Duodenal mucosa (tissue), 2 donors: ENCODE measurements around the gene ATP8B3.

Experiments used
- H3K27ac ChIP-seq: one replicate; pipeline ENCODE4 v1.7.0; 2013; ENCODE audit warnings: low read depth, low read length
- H3K27me3 ChIP-seq, 2 donors: one replicate each; pipeline ENCODE4 v1.7.0; 2013; ENCODE audit warnings: low read length in 2 of 2, control low read depth in 1 of 2; ENCODE audit not compliant: insufficient read depth in 2 of 2, control insufficient read depth in 1 of 2
- H3K36me3 ChIP-seq, 2 donors: one replicate each; pipeline ENCODE4 v1.7.0; 2013; ENCODE audit warnings: low read length in 2 of 2, control low read depth in 1 of 2; ENCODE audit not compliant: insufficient read depth in 2 of 2, control insufficient read depth in 1 of 2
- H3K4me1 ChIP-seq, 2 donors: one replicate each; pipeline ENCODE4 v1.7.0; 2013; ENCODE audit warnings: low read length in 2 of 2, control low read depth in 1 of 2; ENCODE audit not compliant: insufficient read depth in 2 of 2, control insufficient read depth in 1 of 2
- H3K4me3 ChIP-seq, 2 donors: one replicate each; pipeline ENCODE4 v1.7.0; 2013; ENCODE audit warnings: low read length in 2 of 2, low read depth in 1 of 2
- H3K9ac ChIP-seq, 2 donors: one replicate each; pipeline ENCODE4 v1.7.0; 2013; ENCODE audit warnings: low read length in 2 of 2, low read depth in 1 of 2
- H3K9me3 ChIP-seq, 2 donors: one replicate each; pipeline ENCODE4 v1.7.0; 2013; ENCODE audit warnings: low read length in 2 of 2, control low read depth in 1 of 2; ENCODE audit not compliant: control insufficient read depth in 1 of 2

The ATP8B3 gene

DNA sequence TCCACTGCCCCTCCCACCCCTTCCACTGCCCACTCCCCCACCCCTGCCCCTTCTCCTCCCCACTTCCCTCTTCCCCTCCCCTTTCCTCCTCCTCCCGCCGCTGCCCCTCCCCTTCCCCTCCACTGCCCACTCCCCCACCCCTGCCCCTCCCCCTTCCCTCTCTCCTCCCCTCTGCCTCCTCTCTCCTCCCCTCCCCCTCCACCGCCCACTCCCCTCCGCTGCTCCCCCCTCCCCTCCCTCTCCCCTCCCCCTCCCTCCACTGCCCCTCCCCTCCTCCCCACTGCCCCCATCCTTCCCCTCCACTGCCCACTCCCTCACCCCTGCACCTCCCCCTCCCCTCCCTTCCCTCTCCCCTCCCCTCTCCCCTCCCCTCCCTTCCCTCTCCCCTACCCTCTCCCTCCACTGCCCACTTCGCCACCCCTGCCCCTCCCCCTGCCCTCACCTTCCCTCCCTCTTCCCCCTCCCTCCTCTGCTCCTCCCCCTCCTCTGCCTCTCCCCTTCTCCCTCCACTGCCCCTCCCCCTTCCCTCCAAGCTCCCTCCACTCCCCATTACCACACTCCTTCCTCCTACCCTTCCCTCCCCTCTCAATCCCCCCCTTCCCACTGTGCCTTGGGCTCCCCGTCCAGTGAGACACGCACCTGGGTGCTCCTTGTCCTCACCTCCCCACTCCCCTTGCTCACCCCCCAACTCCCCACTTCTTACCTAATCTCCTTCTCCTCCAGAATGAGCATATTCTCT, 21.9 kb downstream of the ATP8B3 start:
- no peak overlapping the region for H3K9ac ChIP-seq
- H3K27ac ChIP-seq: no peak overlapping the region
- no peaks in the 10 kb centered on the region for H3K36me3 ChIP-seq
- H3K27me3 ChIP-seq: peaks cover 3 to 8% of the 10 kb centered on the region in 2 donors
- H3K9me3 ChIP-seq: no peaks in the 10 kb centered on the region
- no peak overlapping the region for H3K4me3 ChIP-seq
- peaks cover 0 to 4% of the 10 kb centered on the region in 2 donors for H3K4me1 ChIP-seq

DNA sequence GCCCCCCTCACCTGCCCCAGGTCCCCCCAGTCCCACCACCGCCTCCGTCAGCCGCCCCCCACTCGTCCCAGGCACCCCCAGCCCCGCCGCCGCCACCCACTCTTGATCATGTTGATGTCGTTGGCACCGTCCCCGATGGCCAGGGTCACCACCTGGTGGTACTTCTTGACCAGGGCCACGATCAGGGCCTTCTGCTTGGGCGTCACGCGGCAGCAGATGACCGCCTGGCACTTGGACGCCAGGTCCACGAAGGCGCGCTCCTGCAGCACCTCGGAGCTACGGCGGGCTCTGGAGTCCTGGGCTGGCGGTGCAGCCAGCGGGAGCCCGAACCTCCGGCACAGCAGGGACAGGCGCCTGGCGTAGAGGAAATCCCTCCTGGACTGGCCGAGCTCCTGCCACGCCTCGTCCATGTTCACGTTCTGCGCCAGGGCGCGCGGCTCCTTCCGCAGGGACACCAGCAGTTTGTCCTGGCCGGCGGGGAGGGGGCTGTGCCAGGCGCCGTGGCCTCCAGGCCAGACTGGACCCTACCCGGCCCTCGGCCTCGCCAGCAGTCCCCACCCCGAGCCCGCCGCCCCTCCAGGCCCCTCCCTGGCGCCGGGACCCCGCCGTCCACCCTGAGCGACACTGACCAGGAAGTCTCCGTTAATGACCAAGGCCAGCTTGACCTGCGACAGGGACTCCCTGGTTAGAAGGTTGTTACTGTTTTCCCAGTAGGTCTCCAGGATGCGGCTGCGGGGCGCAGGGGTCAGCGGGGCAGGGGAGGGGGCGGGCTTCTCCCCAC, 22.6 kb downstream of the ATP8B3 start:
- Histone ChIP-seq H3K4me3 (no peak overlapping the region), H3K9me3 (no peaks in the 10 kb centered on the region), H3K27ac (no peak overlapping the region), H3K27me3 (peaks cover 3 to 7% of the 10 kb centered on the region in 2 donors), H3K36me3 (no peaks in the 10 kb centered on the region), H3K9ac (no peak overlapping the region), H3K4me1 (peaks cover 0 to 4% of the 10 kb centered on the region in 2 donors)

DNA sequence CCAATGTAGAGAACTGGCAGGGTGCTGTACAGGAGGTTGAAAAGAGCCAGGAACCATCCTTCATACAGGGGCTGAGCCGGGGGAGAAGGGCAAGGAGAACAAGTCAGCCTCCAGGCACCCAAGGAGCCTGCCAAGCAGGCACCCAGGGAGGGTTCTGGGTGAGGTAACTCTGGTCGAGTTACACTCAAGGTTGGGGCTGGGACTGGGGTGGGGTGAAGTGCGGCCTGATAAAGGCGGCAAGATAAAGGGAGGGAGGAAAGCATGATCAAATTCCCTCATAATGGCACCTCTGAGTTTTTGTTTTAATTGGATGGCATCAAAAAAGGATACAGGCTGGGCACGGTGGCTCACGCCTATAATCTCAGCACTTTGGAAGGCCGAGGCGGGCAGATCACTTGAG, 25.0 kb downstream of the ATP8B3 start:
- no peak overlapping the region for H3K4me3 ChIP-seq
- H3K4me1 ChIP-seq: peaks cover 0 to 4% of the 10 kb centered on the region in 2 donors
- no peaks in the 10 kb centered on the region for H3K9me3 ChIP-seq
- H3K9ac ChIP-seq: no peak overlapping the region
- peaks cover 9 to 11% of the 10 kb centered on the region in 2 donors for H3K27me3 ChIP-seq
- no peak overlapping the region for H3K27ac ChIP-seq
- H3K36me3 ChIP-seq: no peaks in the 10 kb centered on the region

GRCh38 chr19:1786668-1787067, 25.4 kb downstream of the ATP8B3 start:
- Histone ChIP-seq H3K9ac (no peak overlapping the region), H3K27ac (no peak overlapping the region), H3K9me3 (peaks cover 2 to 3% of the 10 kb centered on the region in 2 donors), H3K27me3 (peaks cover 9 to 11% of the 10 kb centered on the region in 2 donors), H3K4me1 (peaks cover 0 to 4% of the 10 kb centered on the region in 2 donors), H3K36me3 (no peaks in the 10 kb centered on the region), H3K4me3 (no peak overlapping the region)

DNA sequence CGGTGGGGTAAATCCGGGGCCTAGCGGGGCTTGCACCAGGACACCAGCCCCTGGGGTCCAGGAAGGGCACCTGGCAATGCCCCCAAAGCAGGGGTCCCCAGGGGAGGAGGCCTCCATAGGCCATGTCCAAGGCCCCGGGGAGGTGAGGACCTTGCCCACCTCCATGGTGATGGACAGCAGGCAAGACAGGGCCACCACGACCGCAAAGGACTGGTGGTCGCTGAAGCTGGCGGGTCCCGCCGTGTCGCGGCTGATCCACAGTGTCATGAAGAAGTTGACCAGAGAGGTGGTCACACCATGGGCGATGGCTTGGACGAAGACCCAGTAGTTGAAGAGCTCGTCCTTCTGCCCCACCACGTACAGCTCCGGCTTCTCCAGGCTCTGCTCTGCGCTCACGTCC, 26.8 kb downstream of the ATP8B3 start:
- no peak overlapping the region for H3K4me3 ChIP-seq
- H3K36me3 ChIP-seq: no peaks in the 10 kb centered on the region
- no peak overlapping the region for H3K9ac ChIP-seq
- H3K27ac ChIP-seq: no peak overlapping the region
- peaks cover 4 to 5% of the 10 kb centered on the region in 2 donors for H3K9me3 ChIP-seq
- H3K4me1 ChIP-seq: peaks cover 0 to 4% of the 10 kb centered on the region in 2 donors
- H3K27me3 ChIP-seq: peaks cover 16 to 19% of the 10 kb centered on the region in 2 donors

DNA sequence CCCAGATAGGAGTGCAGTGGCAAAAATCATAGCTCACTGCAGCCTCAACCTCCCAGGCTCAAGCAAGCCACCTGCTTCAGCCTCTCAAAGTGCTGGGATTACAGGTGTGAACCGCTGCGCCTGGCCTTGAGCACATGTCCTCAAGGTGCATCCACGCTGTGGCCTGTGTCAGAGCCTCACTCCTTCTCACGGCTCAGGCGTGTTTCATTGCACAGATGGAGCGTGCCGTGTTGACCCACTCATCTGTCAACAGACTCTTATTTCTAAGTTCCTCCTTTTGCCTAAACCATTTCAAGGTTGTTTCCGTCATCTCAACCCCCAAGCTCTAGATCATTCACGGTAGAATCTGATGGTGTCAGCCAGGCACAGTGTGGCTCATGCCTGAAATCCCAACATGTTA, 28.2 kb downstream of the ATP8B3 start:
- Histone ChIP-seq H3K4me3 (no peak overlapping the region), H3K9me3 (peaks cover 4 to 5% of the 10 kb centered on the region in 2 donors), H3K9ac (no peak overlapping the region), H3K27ac (no peak overlapping the region), H3K27me3 (peaks cover 17 to 29% of the 10 kb centered on the region in 2 donors), H3K36me3 (no peaks in the 10 kb centered on the region), H3K4me1 (peaks cover 0 to 4% of the 10 kb centered on the region in 2 donors)

DNA sequence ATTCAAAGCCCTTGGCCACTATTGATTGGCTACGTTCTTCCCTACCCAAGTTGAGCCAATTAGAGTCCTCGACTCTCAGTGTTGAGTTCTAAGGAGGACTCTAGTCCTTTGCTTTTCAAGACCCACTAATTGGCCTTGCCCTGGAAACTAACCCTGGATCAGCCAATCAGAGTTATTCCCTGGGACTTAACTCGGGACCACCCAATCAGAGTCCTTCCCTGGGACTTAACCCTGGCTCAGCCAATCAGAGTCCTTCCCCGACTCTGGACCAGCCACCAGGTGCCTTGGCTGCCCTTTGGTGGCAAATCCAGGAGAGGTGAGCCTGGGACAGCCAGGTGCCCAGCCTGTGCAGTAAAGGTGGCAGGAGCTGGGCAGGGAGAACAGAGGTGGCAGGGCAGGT, 28.7 kb downstream of the ATP8B3 start:
- H3K27me3 ChIP-seq: peaks cover 23 to 28% of the 10 kb centered on the region in 2 donors
- H3K27ac ChIP-seq: no peak overlapping the region

DNA sequence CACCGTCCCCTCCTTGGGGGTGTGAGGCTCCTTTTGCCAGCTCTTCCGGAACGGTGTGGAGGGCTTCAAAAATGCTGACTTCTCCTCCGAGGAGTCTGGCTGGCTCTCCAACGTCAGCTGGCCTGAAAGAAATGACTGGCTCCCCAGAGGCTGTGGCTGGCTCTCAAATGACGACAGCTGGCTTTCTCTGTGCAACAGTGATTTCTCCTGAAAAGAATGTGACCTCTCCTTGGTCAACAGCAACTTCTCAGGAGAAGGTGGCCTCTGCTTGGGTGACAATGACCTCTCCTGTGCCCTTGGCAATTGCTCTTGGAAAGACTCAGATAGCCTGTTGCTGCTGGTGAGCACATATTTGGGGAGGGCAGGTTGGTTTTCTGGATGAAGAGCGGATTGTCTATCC, 29.6 kb downstream of the ATP8B3 start:
- Histone ChIP-seq H3K4me1 (peaks cover 0 to 4% of the 10 kb centered on the region in 2 donors), H3K4me3 (no peak overlapping the region), H3K9me3 (peaks cover 4 to 5% of the 10 kb centered on the region in 2 donors), H3K9ac (no peak overlapping the region), H3K36me3 (no peaks in the 10 kb centered on the region), H3K27me3 (peaks cover 26 to 32% of the 10 kb centered on the region in 2 donors), H3K27ac (no peak overlapping the region)

More for the DNA sequence above, 28.7 kb downstream of the ATP8B3 start:
- Histone ChIP-seq H3K4me1 (peaks cover 0 to 4% of the 10 kb centered on the region in 2 donors), H3K9me3 (peaks cover 4 to 5% of the 10 kb centered on the region in 2 donors), H3K9ac (no peak overlapping the region), H3K36me3 (no peaks in the 10 kb centered on the region), H3K4me3 (no peak overlapping the region)

DNA sequence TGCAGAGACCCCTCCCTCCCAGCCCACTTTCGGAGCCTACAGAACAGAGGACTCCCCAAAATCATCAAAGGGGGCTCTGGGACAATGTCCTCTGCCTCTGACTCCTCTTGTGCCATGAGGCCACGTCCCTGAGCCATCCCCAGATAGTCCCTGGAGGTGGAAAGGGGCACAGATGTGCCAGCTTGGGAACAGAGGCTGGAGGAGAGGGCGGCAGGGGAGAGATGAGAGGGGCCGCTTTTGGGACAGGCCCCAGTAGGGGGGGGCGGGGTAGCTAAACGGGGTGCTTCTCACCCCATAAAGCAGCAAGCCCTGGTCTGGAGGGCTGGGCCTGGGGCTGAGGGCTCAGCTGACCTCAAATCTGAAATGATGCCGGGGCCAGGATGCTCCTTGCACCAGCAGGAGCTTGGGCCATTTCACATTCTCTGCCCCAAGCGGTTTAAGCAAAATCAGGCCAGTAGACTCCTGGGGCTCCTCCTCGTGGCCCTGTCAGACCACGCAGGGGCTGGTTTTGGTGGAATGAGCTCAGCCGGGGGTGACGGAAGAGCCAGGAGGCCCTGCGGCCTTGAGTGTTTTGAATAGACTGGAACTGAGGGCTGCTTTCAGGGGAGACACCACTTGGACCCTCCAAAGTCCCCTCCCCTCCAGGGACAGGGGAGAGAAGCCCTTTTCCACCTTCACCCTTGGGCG, 31.7 kb downstream of the ATP8B3 start:
- no peaks in the 10 kb centered on the region for H3K4me1 ChIP-seq
- no peak overlapping the region for H3K27ac ChIP-seq
- H3K9me3 ChIP-seq: peaks cover 4 to 5% of the 10 kb centered on the region in 2 donors
- no peaks in the 10 kb centered on the region for H3K36me3 ChIP-seq
- H3K27me3 ChIP-seq: peaks cover 39 to 44% of the 10 kb centered on the region in 2 donors
- H3K4me3 ChIP-seq: no peak overlapping the region
- no peak overlapping the region for H3K9ac ChIP-seq

DNA sequence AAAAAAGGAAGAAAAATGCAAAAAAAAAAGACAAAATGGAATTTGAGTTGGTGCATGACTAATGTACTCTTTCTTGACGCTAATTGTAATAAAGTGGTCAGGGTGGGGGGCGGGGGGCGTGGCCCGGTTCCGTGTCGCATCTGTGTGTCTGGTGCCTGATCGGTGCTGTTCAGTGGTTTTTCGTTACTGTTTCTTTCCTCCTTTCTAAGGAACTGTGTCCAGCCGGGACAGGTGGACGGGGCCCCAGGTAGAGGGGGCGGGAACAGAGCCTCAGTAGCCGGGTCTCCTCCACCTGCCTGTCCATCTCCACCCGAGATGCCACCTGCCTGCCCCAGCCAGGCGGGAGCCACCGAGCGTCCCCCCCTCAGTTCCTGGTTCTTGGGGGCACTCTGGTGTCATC, 32.5 kb downstream of the ATP8B3 start:
- Histone ChIP-seq H3K9ac (no peak overlapping the region), H3K27me3 (peaks cover 39 to 47% of the 10 kb centered on the region in 2 donors), H3K27ac (no peak overlapping the region), H3K4me3 (no peak overlapping the region), H3K9me3 (peaks cover 4 to 5% of the 10 kb centered on the region in 2 donors), H3K36me3 (no peaks in the 10 kb centered on the region), H3K4me1 (no peaks in the 10 kb centered on the region)
